ENCODE data around the gene AFF3.

Gene AFF3

GRCh38 chr2:99863903-99864270 lies 278.5 kb downstream of the AFF3 start:
- no peaks in the 10 kb centered on the region for H3K9me3 ChIP-seq (ENCODE audit: control insufficient read depth, low read depth, low read length)
- no peak overlapping the region for H3K27ac ChIP-seq (ENCODE audit: low read length)
- H3K36me3 ChIP-seq (ENCODE audit: control insufficient read depth, low read depth, low read length), result no peaks in the 10 kb centered on the region
- no peak overlapping the region for H3K4me3 ChIP-seq (ENCODE audit: low read length)
- H3K4me1 ChIP-seq (ENCODE audit: control insufficient read depth, low read depth, low read length), result no peaks in the 10 kb centered on the region
- no peak overlapping the region for H3K9ac ChIP-seq (ENCODE audit: low read length)
- H3K27me3 ChIP-seq (ENCODE audit: control insufficient read depth, insufficient read depth, low read length), result no peaks in the 10 kb centered on the region

GRCh38 chr2:99863236-99863902 lies 279.0 kb downstream of the AFF3 start:
- H3K4me1 ChIP-seq (ENCODE audit: control insufficient read depth, low read depth, low read length), result no peaks in the 10 kb centered on the region
- H3K9ac ChIP-seq (ENCODE audit: low read length), result no peak overlapping the region
- H3K36me3 ChIP-seq (ENCODE audit: control insufficient read depth, low read depth, low read length), result no peaks in the 10 kb centered on the region
- no peak overlapping the region for H3K27ac ChIP-seq (ENCODE audit: low read length)
- H3K9me3 ChIP-seq (ENCODE audit: control insufficient read depth, low read depth, low read length), result no peaks in the 10 kb centered on the region
- H3K4me3 ChIP-seq (ENCODE audit: low read length), result no peak overlapping the region
- no peaks in the 10 kb centered on the region for H3K27me3 ChIP-seq (ENCODE audit: control insufficient read depth, insufficient read depth, low read length)

DNA sequence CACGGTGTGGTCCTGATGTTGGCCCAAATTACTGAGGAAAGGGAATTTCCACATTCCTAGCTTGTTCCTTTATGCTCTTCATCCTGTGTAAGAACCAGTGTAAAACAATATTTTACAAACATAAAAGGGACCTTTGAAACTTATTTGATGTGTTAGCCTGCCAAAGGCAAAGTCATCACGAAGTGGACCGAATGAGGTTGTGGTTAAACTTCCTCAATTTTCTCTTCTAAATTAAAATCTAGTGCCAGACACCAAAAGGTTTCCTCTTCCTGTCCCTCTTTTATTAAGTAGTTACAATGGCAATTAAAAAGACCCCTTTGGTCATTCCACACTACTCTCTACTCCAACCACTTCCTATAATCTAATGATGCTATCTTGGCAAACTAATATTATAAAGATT lies 279.8 kb downstream of the AFF3 start:
- H3K9me3 ChIP-seq (ENCODE audit: control insufficient read depth, low read depth, low read length), result no peaks in the 10 kb centered on the region
- H3K4me3 ChIP-seq (ENCODE audit: low read length), result no peak overlapping the region
- H3K27ac ChIP-seq (ENCODE audit: low read length), result no peak overlapping the region
- H3K36me3 ChIP-seq (ENCODE audit: control insufficient read depth, low read depth, low read length), result no peaks in the 10 kb centered on the region
- H3K27me3 ChIP-seq (ENCODE audit: control insufficient read depth, insufficient read depth, low read length), result no peaks in the 10 kb centered on the region
- H3K9ac ChIP-seq (ENCODE audit: low read length), result no peak overlapping the region
- no peaks in the 10 kb centered on the region for H3K4me1 ChIP-seq (ENCODE audit: control insufficient read depth, low read depth, low read length)

DNA sequence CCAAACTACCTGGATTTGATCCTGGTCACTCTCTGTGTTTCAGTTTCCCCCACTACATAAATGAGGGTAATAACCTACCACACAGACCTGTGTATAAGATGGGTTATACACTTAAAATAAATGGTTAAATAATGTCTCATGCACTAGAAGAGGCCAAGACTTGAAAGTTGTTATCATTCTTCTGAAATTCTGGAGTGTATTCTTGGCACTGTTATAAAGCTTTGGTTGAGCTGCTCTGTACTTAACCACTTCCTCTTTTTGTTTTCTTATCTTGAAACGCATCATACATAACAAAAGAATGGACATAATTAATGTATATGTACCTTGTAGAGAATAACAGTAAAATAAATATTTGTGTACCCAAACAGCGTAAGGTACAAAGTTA lies 281.0 kb downstream of the AFF3 start:
- Histone ChIP-seq H3K36me3 (ENCODE audit: control insufficient read depth, low read depth, low read length) (no peaks in the 10 kb centered on the region), H3K27ac (ENCODE audit: low read length) (no peak overlapping the region), H3K4me3 (ENCODE audit: low read length) (no peak overlapping the region), H3K4me1 (ENCODE audit: control insufficient read depth, low read depth, low read length) (no peaks in the 10 kb centered on the region), H3K27me3 (ENCODE audit: control insufficient read depth, insufficient read depth, low read length) (no peaks in the 10 kb centered on the region), H3K9me3 (ENCODE audit: control insufficient read depth, low read depth, low read length) (no peaks in the 10 kb centered on the region), H3K9ac (ENCODE audit: low read length) (no peak overlapping the region)

GRCh38 chr2:99860720-99861375 lies 281.5 kb downstream of the AFF3 start:
- no peaks in the 10 kb centered on the region for H3K4me1 ChIP-seq (ENCODE audit: control insufficient read depth, low read depth, low read length)
- H3K4me3 ChIP-seq (ENCODE audit: low read length), result no peak overlapping the region
- H3K27ac ChIP-seq (ENCODE audit: low read length), result no peak overlapping the region
- no peak overlapping the region for H3K9ac ChIP-seq (ENCODE audit: low read length)
- H3K9me3 ChIP-seq (ENCODE audit: control insufficient read depth, low read depth, low read length), result no peaks in the 10 kb centered on the region
- no peaks in the 10 kb centered on the region for H3K36me3 ChIP-seq (ENCODE audit: control insufficient read depth, low read depth, low read length)
- no peaks in the 10 kb centered on the region for H3K27me3 ChIP-seq (ENCODE audit: control insufficient read depth, insufficient read depth, low read length)

GRCh38 chr2:99858951-99859596 lies 283.3 kb downstream of the AFF3 start:
- Histone ChIP-seq H3K9ac (ENCODE audit: low read length) (no peak overlapping the region), H3K9me3 (ENCODE audit: control insufficient read depth, low read depth, low read length) (no peaks in the 10 kb centered on the region), H3K4me3 (ENCODE audit: low read length) (no peak overlapping the region), H3K27me3 (ENCODE audit: control insufficient read depth, insufficient read depth, low read length) (no peaks in the 10 kb centered on the region), H3K27ac (ENCODE audit: low read length) (no peak overlapping the region), H3K4me1 (ENCODE audit: control insufficient read depth, low read depth, low read length) (no peaks in the 10 kb centered on the region), H3K36me3 (ENCODE audit: control insufficient read depth, low read depth, low read length) (no peaks in the 10 kb centered on the region)

DNA sequence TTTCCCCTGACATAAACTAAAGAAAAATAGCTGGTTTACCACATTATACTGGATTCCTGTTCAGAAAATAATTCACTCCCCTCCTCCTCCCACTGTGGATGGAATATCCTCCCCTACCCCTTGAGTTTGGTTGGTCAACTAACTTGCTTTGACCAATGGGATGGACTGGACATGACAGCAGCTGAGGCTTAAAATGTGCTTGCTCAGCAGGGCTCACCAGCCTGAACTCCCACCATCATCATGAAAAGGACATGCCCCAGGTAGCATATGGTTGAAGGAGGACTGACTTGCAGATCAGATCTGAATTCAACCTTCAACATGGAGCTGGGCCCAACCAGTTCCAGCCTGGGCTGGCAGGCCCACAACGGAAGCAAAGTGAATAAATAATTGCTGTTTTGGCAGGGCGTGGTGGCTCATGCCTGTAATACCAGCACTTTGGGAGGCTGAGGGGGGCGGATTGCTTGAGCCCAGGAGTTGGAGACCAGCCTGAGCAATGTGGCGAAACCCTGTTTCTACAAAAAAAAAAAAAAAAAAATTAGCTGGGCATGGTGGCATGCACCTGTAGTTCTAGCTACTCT lies 284.4 kb downstream of the AFF3 start:
- Histone ChIP-seq H3K27me3 (ENCODE audit: control insufficient read depth, insufficient read depth, low read length) (no peaks in the 10 kb centered on the region), H3K9ac (ENCODE audit: low read length) (no peak overlapping the region), H3K9me3 (ENCODE audit: control insufficient read depth, low read depth, low read length) (no peaks in the 10 kb centered on the region), H3K27ac (ENCODE audit: low read length) (no peak overlapping the region), H3K4me3 (ENCODE audit: low read length) (no peak overlapping the region), H3K36me3 (ENCODE audit: control insufficient read depth, low read depth, low read length) (no peaks in the 10 kb centered on the region), H3K4me1 (ENCODE audit: control insufficient read depth, low read depth, low read length) (no peaks in the 10 kb centered on the region)

GRCh38 chr2:99857372-99857771 lies 285.0 kb downstream of the AFF3 start:
- Histone ChIP-seq H3K36me3 (ENCODE audit: control insufficient read depth, low read depth, low read length) (no peaks in the 10 kb centered on the region), H3K27me3 (ENCODE audit: control insufficient read depth, insufficient read depth, low read length) (no peaks in the 10 kb centered on the region), H3K9ac (ENCODE audit: low read length) (no peak overlapping the region), H3K9me3 (ENCODE audit: control insufficient read depth, low read depth, low read length) (no peaks in the 10 kb centered on the region), H3K4me3 (ENCODE audit: low read length) (no peak overlapping the region), H3K27ac (ENCODE audit: low read length) (no peak overlapping the region), H3K4me1 (ENCODE audit: control insufficient read depth, low read depth, low read length) (no peaks in the 10 kb centered on the region)

DNA sequence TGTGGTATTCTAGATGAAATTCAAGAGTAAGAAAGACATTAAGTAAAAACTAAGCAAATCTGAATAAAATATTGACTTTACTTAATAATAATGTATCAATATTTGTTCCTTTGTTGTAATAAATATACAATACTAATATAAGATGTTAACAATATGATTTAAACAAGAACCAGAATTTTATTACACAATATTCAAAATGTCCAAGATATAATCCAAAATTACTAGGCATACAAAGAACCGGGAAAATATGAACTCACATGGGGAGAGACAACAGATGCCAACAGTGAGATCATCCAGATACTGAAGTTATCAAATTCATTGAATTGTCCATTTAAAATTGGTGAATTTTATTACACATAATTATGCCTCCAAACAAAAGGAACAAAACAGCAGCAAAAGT lies 286.3 kb downstream of the AFF3 start:
- Histone ChIP-seq H3K9me3 (ENCODE audit: control insufficient read depth, low read depth, low read length) (no peaks in the 10 kb centered on the region), H3K4me1 (ENCODE audit: control insufficient read depth, low read depth, low read length) (no peaks in the 10 kb centered on the region), H3K36me3 (ENCODE audit: control insufficient read depth, low read depth, low read length) (no peaks in the 10 kb centered on the region), H3K27ac (ENCODE audit: low read length) (no peak overlapping the region), H3K4me3 (ENCODE audit: low read length) (no peak overlapping the region), H3K27me3 (ENCODE audit: control insufficient read depth, insufficient read depth, low read length) (no peaks in the 10 kb centered on the region), H3K9ac (ENCODE audit: low read length) (no peak overlapping the region)

DNA sequence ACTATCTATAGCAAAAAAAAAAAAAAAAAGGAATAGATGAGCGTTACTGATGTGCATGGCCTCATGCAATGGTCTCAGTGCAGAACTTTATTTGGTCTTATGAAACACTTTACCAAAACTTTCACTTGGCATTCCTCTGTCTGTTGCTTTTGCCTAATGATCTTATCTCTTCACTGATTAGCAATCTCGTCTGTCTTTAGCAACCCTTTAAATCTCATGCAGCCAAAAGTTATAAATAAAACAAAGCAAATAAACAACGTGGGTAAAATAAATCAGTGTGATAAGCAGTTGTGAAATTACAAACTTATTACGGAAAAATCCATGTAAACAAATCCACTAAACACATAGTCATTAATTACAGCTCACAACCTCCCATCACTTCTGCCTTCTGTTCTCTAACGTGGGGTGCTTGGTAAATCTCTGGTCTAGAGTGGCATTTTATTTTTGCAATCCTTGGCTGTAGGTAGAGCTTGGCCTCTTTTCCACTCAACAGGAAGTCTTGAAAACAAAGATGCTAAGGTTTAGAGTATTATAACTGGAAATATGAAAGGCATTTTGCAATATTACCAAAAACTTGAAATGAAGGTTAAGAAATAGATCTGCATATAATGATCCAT lies 288.0 kb downstream of the AFF3 start:
- no peaks in the 10 kb centered on the region for H3K27me3 ChIP-seq (ENCODE audit: control insufficient read depth, insufficient read depth, low read length)

DNA sequence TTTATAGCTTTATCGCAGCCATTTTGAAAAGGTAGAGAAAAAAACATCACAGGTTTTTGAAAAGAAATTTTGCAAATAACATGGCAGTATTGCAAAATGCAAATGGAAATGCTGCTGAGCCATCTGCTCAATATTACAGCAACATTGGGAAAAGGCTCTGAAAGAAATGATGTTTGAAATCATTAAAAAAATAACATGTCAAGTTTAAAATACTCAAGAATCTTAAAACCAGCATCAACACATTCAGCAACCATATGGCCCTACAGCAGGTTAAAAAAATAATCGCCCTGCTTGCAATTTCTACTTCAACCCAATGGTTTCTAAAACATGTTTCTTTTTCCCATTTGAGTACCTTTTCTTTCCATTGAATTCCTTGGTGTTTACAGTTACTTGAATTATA lies 289.4 kb downstream of the AFF3 start:
- no peak overlapping the region for H3K27ac ChIP-seq (ENCODE audit: low read length)
- no peaks in the 10 kb centered on the region for H3K9me3 ChIP-seq (ENCODE audit: control insufficient read depth, low read depth, low read length)
- no peaks in the 10 kb centered on the region for H3K27me3 ChIP-seq (ENCODE audit: control insufficient read depth, insufficient read depth, low read length)
- H3K4me1 ChIP-seq (ENCODE audit: control insufficient read depth, low read depth, low read length), result no peaks in the 10 kb centered on the region
- H3K4me3 ChIP-seq (ENCODE audit: low read length), result no peak overlapping the region
- H3K36me3 ChIP-seq (ENCODE audit: control insufficient read depth, low read depth, low read length), result no peaks in the 10 kb centered on the region
- H3K9ac ChIP-seq (ENCODE audit: low read length), result no peak overlapping the region

More for the DNA sequence above, 288.0 kb downstream of the AFF3 start:
- H3K4me3 ChIP-seq (ENCODE audit: low read length), result no peak overlapping the region
- no peaks in the 10 kb centered on the region for H3K36me3 ChIP-seq (ENCODE audit: control insufficient read depth, low read depth, low read length)
- H3K9me3 ChIP-seq (ENCODE audit: control insufficient read depth, low read depth, low read length), result no peaks in the 10 kb centered on the region
- no peaks in the 10 kb centered on the region for H3K4me1 ChIP-seq (ENCODE audit: control insufficient read depth, low read depth, low read length)
- H3K9ac ChIP-seq (ENCODE audit: low read length), result no peak overlapping the region
- H3K27ac ChIP-seq (ENCODE audit: low read length), result no peak overlapping the region

Measured in iPS-18a (cell line).